GM21529 (cell line): ENCODE results near the gene SLC2A4RG.
"Not testable (repeated sequence)": the region's sequence is repeated elsewhere in the genome, so short reads cannot be mapped to it uniquely, and the experiment has no call there.

ENCODE experiments used
- ATAC-seq: cut with Tn5 transposase; IDR thresholded peaks from one replicate; pipeline ENCODE4 v1.9.1; 2021; ENCODE audit not compliant: unreplicated experiment

SLC2A4RG gene

GRCh38 chr20:63711085-63711645 is 28.4 kb upstream of the SLC2A4RG start:
- ATAC-seq = no peak

- ATAC-seq = no peak
Measured at GRCh38 chr20:63712191-63712590, 27.4 kb upstream of the SLC2A4RG start.

GRCh38 chr20:63714858-63715257 is 24.7 kb upstream of the SLC2A4RG start:
- no peak for ATAC-seq

GRCh38 chr20:63718996-63719395 is 20.6 kb upstream of the SLC2A4RG start:
- no peak for ATAC-seq

GRCh38 chr20:63722967-63723622 is 16.5 kb upstream of the SLC2A4RG start:
- not testable (repeated sequence) for ATAC-seq

GRCh38 chr20:63730189-63730733 is 9.3 kb upstream of the SLC2A4RG start:
- not testable (repeated sequence) for ATAC-seq

- no peak for ATAC-seq
Measured at GRCh38 chr20:63731410-63731809, 8.2 kb upstream of the SLC2A4RG start.

- ATAC-seq = no peak
Measured at GRCh38 chr20:63732118-63733095, 7.2 kb upstream of the SLC2A4RG start.

- ATAC-seq = no peak
Measured at GRCh38 chr20:63733117-63733516, 6.5 kb upstream of the SLC2A4RG start.

- no peak for ATAC-seq
Measured at GRCh38 chr20:63733579-63734081, 5.9 kb upstream of the SLC2A4RG start.

- ATAC-seq = no peak
Measured at GRCh38 chr20:63734111-63734945, 5.2 kb upstream of the SLC2A4RG start.

GRCh38 chr20:63734946-63735858 is 4.4 kb upstream of the SLC2A4RG start:
- ATAC-seq = no peak

GRCh38 chr20:63735859-63736718 is 3.5 kb upstream of the SLC2A4RG start, which contains the start of gene LIME1:
TSS of gene LIME1 (plus strand) at chr20:63736664. CDS start at chr20:63737550, 886 bp downstream.
- no peak for ATAC-seq

- ATAC-seq = no peak
Measured at GRCh38 chr20:63736893-63737694, 2.5 kb upstream of the SLC2A4RG start.

GRCh38 chr20:63737695-63737944 is 2.0 kb upstream of the SLC2A4RG start:
- no peak for ATAC-seq

GRCh38 chr20:63737945-63738686 is 1.5 kb upstream of the SLC2A4RG start:
- ATAC-seq = no peak

GRCh38 chr20:63738687-63739129 is 868 bp upstream of the SLC2A4RG start:
- no peak for ATAC-seq
